K562 (cell line): ENCODE measurements around the gene TRIP12. TPM values are rescaled to one million over a fixed set of nuclear protein-coding genes. Genes with fewer than 3 reads are reported as not detected.

ENCODE experiments used
- FOXJ2 ChIP-seq: fragments of 200-800 bp; sonication (Bioruptor generic); IDR thresholded peaks from 2 replicates; pipeline ENCODE4 v1.6.1; 2016; ENCODE audit warnings: missing genetic modification characterization, missing compliant biosample characterization
- GABPA ChIP-seq: fragments of 200-800 bp; sonication (Bioruptor generic); conservative IDR thresholded peaks from 2 replicates; pipeline ENCODE4 v1.6.1; 2016; ENCODE audit warnings: low read depth, missing genetic modification characterization, missing compliant biosample characterization
- NFRKB ChIP-seq: fragments of 450-650 bp; IDR thresholded peaks from 2 replicates; pipeline ENCODE4 v1.6.1; 2016; ENCODE audit warnings: low read depth
- PHF8 ChIP-seq: fragments of 200-600 bp; sonication (generic); IDR thresholded peaks from 2 replicates; pipeline ENCODE4 v1.6.1; 2012; ENCODE audit warnings: mixed run types, mild to moderate bottlenecking, inconsistent platforms, low read length, moderate library complexity, borderline replicate concordance
- RUNX1 ChIP-seq: sonication (generic); IDR thresholded peaks from 2 replicates; pipeline ENCODE4 v1.6.1; 2016; ENCODE audit warnings: antibody characterized with exemption, low read depth
- SAFB2 ChIP-seq: fragments of 200-400 bp; formaldehyde crosslinking; IDR thresholded peaks from 2 replicates; pipeline ENCODE4 v1.6.1; 2018; ENCODE audit warnings: borderline replicate concordance, low read length, low read depth, moderate library complexity; ENCODE audit not compliant: severe bottlenecking
- SNAPC5 ChIP-seq: fragments of 250-450 bp; sonication (Bioruptor Pico); IDR thresholded peaks from 2 replicates; pipeline ENCODE4 v1.8.0; 2021; ENCODE audit warnings: moderate library complexity, mild to moderate bottlenecking, inconsistent platforms
- TAF1 ChIP-seq: IDR thresholded peaks from 2 replicates; pipeline ENCODE4 v1.6.1; 2011; ENCODE audit warnings: mild to moderate bottlenecking, low read length, moderate library complexity; ENCODE audit not compliant: insufficient read depth, control insufficient read depth, severe bottlenecking; ENCODE audit errors: extremely low read depth
- TCF7 ChIP-seq: sonication (generic); IDR thresholded peaks from 2 replicates; pipeline ENCODE4 v1.6.1; 2016; ENCODE audit warnings: antibody characterized with exemption, borderline replicate concordance
- TFAM ChIP-seq: fragments of 250-450 bp; sonication (Bioruptor Pico); conservative IDR thresholded peaks from 2 replicates; pipeline ENCODE4 v1.5.0; 2021; ENCODE audit warnings: mild to moderate bottlenecking, moderate library complexity
- TRIM28 ChIP-seq: fragments of 450-650 bp; IDR thresholded peaks from 2 replicates; pipeline ENCODE4 v1.6.1; 2017
- ZNF324 ChIP-seq: fragments of 250-450 bp; sonication (Bioruptor Pico); IDR thresholded peaks from 2 replicates; pipeline ENCODE4 v1.4.0; 2020; ENCODE audit warnings: mild to moderate bottlenecking
- ZSCAN29 ChIP-seq: fragments of 450-650 bp; IDR thresholded peaks from 2 replicates; pipeline ENCODE4 v1.6.1; 2017
- polyA plus RNA-seq, 8 experiments: library from polyadenylated mRNA; depleted of rRNA in 4 of 8; stranded (reverse) in 5 of 8; unstranded in 3 of 8; fragments of >200 nt; fragmentation: Nextera tagmentation in 2 of 8; fragmentation: Illumina TruSeq in 1 of 8; extraction: Ambion mirVana in 2 of 8; extraction: Trizol in 1 of 8; gene quantifications; 2 replicates each; pipeline versions ENCODE4 v1.2.1 to v1.2.3, GENCODE V29; 2011 to 2014; ENCODE audit warnings: inconsistent platforms in 1 of 8, missing spikeins in 1 of 8
- total RNA-seq, 7 experiments: library from RNA; depleted of rRNA in 6 of 7; stranded (reverse); fragments of >200 nt in 6 of 7; fragmentation: Illumina TruSeq in 2 of 7; extraction: Trizol in 2 of 7; gene quantifications; 2 replicates each; pipeline versions ENCODE4 v1.2.1 to v1.2.3, GENCODE V29; 2011 to 2021; ENCODE audit warnings: low replicate concordance in 1 of 7
- TF ChIP-seq, protein P1 (sequence below), 2 experiments: fragments of 450-650 bp; IDR thresholded peaks; 2 replicates each; pipeline ENCODE4 v1.6.1; 2016; ENCODE audit warnings: mild to moderate bottlenecking in 2 of 2, borderline replicate concordance in 1 of 2, low read depth in 1 of 2, moderate library complexity in 1 of 2
- TF ChIP-seq, protein P2 (sequence below), 2 experiments: fragments of 450-650 bp; conservative IDR thresholded peaks; 2 replicates each; pipeline ENCODE4 v1.6.1; 2017; ENCODE audit warnings: mild to moderate bottlenecking in 2 of 2, moderate library complexity in 2 of 2

Gene TRIP12
- total and polyA plus RNA-seq, 9 of the 15 experiments (the other 6 are each of a cell fraction or from before 2014, with no cell fraction given), result 15.2 to 131 (median 80.1) TPM

DNA sequence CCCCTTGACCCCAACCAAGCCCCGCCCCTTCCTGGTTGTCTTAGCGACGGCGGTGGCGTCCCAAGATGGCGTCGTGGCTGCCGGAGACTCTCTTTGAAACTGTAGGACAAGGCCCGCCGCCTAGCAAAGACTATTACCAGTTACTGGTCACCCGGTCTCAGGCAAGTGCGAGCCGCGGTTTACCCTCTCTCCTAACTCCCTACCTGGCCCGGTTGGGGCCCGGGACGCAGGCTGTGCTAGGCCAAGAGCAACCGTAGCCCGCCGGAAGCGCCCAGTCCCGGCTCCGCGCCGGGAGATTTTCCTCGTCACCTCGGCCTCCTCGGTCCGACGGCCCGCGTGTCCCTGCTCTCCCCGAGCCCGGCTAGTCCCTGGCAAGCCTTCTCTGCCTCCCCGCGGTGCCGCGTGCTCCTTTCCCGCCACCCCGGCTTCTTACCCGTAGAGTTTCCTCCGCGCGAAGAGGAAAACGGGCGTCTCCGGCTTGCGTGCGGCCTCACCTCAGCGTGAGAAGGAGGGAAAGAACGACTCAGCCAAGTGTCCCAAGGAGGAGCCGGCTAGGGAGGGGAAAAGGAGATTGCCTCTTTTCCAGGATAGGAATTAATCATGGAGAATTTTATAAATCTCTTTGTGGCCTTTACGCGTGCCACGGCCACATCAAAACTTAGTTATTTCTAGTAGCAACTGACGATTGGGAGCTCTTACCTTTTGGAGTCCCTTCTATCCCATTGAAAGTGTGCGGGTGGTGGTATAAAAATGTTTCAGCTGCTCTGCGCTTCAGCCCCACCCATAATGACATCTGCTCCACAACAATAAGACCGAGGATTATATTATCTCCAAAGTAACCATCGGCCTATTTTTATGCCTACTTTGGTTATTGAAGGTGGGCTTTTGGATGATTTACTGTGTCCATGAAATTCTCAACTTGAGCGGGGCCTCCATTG lies 909 bp upstream of the TRIP12 start, which contains the start of gene FBXO36 (continued):
- TF ChIP-seq, protein P1, sequence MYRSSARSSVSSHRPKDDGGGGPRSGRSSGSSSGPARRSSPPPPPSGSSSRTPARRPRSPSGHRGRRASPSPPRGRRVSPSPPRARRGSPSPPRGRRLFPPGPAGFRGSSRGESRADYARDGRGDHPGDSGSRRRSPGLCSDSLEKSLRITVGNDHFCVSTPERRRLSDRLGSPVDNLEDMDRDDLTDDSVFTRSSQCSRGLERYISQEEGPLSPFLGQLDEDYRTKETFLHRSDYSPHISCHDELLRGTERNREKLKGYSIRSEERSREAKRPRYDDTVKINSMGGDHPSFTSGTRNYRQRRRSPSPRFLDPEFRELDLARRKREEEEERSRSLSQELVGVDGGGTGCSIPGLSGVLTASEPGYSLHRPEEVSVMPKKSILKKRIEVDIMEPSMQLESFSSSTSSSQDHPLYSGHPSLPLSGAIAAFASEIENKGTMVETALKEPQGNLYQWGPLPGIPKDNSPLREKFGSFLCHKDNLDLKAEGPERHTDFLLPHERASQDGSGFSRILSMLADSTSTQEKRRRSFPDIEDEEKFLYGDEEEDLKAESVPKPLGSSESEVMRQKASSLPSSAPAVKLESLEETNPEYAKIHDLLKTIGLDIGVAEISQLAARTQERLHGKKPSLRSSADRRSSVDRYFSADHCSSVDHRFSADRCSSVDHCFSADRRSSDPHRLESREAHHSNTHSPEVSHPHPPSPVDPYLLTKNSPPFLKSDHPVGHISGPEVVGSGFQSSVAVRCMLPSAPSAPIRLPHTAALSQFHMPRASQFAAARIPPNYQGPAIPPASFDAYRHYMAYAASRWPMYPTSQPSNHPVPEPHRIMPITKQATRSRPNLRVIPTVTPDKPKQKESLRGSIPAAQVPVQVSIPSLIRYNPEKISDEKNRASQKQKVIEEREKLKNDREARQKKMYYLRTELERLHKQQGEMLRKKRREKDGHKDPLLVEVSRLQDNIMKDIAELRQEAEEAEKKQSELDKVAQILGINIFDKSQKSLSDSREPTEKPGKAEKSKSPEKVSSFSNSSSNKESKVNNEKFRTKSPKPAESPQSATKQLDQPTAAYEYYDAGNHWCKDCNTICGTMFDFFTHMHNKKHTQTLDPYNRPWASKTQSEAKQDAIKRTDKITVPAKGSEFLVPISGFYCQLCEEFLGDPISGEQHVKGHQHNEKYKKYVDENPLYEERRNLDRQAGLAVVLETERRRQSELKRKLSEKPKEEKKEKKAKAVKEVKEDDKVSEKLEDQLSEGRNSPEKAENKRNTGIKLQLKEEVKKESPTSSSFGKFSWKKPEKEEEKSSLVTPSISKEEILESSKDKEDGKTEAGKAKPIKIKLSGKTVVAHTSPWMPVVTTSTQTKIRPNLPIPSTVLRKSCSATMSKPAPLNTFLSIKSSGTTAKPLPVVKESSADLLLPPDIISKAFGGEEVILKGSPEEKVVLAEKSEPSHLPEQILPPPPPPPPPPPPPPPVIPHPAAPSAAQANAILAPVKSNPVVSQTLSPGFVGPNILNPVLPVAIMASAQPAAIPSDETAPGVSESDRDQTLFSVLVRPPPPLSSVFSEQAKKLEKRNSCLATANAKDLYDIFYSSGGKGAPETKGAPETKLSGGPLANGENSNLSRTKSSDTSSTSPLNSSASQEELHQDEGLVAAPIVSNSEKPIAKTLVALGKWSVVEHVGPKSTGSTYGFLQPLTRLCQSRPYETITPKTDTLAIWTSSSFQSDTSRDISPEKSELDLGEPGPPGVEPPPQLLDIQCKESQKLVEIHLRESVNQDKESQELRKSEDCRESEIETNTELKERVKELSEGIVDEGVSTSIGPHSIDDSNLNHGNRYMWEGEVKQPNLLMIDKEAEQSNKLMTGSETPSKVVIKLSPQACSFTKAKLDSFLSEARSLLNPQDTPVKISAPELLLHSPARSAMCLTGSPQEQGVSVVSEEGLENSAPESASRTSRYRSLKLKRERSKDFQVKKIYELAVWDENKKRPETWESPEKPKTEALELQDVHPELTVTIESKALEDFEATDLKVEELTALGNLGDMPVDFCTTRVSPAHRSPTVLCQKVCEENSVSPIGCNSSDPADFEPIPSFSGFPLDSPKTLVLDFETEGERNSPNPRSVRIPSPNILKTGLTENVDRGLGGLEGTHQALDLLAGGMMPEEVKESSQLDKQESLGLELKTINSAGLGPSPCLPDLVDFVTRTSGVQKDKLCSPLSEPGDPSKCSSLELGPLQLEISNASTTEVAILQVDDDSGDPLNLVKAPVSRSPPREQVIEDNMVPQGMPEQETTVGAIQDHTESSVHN (IDR thresholded peaks at IDR 0.05; ENCODE audit: borderline replicate concordance in 1 of 2, low read depth in 1 of 2), result no peak
- no peak for TF ChIP-seq SAFB2
- no peak for TF ChIP-seq FOXJ2 (tag)
- no peak for TF ChIP-seq ZSCAN29
- peak; percentile 47; the same call in 1 of the 2 replicates for TF ChIP-seq PHF8
- TF ChIP-seq, protein P2, sequence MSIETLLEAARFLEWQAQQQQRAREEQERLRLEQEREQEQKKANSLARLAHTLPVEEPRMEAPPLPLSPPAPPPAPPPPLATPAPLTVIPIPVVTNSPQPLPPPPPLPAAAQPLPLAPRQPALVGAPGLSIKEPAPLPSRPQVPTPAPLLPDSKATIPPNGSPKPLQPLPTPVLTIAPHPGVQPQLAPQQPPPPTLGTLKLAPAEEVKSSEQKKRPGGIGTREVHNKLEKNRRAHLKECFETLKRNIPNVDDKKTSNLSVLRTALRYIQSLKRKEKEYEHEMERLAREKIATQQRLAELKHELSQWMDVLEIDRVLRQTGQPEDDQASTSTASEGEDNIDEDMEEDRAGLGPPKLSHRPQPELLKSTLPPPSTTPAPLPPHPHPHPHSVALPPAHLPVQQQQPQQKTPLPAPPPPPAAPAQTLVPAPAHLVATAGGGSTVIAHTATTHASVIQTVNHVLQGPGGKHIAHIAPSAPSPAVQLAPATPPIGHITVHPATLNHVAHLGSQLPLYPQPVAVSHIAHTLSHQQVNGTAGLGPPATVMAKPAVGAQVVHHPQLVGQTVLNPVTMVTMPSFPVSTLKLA (conservative IDR thresholded peaks at IDR 0.05), result peak; percentile 69 to 84
- no peak for TF ChIP-seq TFAM (CRISPR knock-in tag)
- no peak for TF ChIP-seq NFRKB
- TF ChIP-seq GABPA (tag), result peak; percentile 79
- TF ChIP-seq SNAPC5 (CRISPR knock-in tag), result no peak
- no peak for TF ChIP-seq TAF1
- TF ChIP-seq TRIM28, result no peak
- TF ChIP-seq RUNX1, result no peak
- no peak for TF ChIP-seq ZNF324 (CRISPR knock-in tag)
- no peak for TF ChIP-seq TCF7
